ENCODE measurements around the gene USP13. TPM values are rescaled to one million over a fixed set of nuclear protein-coding genes. Genes with fewer than 3 reads are reported as not detected.

Gene USP13
- total and polyA plus RNA-seq, 2 donors (not counting 3 experiments of a cell fraction or from before 2014, with no cell fraction given): 5.8 to 24.0 TPM

DNA sequence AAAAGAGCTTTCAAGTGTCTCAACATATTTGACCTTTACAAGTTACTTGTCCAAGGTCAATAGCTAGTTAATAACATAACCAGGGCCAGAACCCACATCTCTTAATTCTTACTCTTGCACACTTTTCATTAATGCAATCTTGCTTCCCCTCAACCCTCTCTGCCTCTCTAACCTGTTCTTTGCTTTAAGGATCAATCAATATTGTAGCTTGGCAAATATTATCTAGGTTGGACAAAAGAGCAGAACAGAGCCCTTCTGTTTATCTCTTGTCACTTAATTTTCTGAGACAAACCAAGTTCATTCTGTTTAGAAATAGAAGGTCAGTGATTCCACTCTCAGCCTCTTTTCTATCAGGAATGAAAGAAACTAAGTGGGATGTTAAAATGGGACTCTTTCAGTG, 180.5 kb downstream of the USP13 start:
- Histone ChIP-seq H3K9ac (replicated peaks; ENCODE audit: extremely low read depth, insufficient read depth, low read length) (no peak overlapping the region), H3K4me2 (ENCODE audit: insufficient read depth, low read length) (no peak overlapping the region), H3K9me3 (replicated peaks; ENCODE audit: control insufficient read depth, insufficient read depth, low read length) (no peaks in the 10 kb centered on the region), H3K9me1 (replicated peaks; ENCODE audit: control insufficient read depth, extremely low read depth, insufficient read depth, low read length) (no peaks in the 10 kb centered on the region), H3K36me3 (ENCODE audit: control insufficient read depth in 2 of 2, extremely low read depth in 1 of 2, insufficient read depth in 2 of 2, low read length in 2 of 2) (no peaks in the 10 kb centered on the region), H3K27me3 (ENCODE audit: control insufficient read depth in 2 of 2, insufficient read depth in 2 of 2, low read length in 2 of 2) (peaks cover 0 to 4% of the 10 kb centered on the region in 2 experiments), H4K20me1 (replicated peaks; ENCODE audit: control insufficient read depth, extremely low read depth, insufficient read depth, low read length) (no peaks in the 10 kb centered on the region), H3K79me2 (ENCODE audit: control insufficient read depth, insufficient read depth, low read length) (no peaks in the 10 kb centered on the region), H3K27ac (ENCODE audit: insufficient read depth, low read depth, low read length) (no peak overlapping the region), H2AFZ (ENCODE audit: low read depth, low read length) (no peak overlapping the region), H3K4me3 (replicated peaks in 1 of 3; ENCODE audit: insufficient read depth in 1 of 3, low read depth in 1 of 3, low read length in 3 of 3) (no peak overlapping the region), H3K4me1 (ENCODE audit: control insufficient read depth, extremely low read depth, insufficient read depth, low read length) (no peaks in the 10 kb centered on the region)
- BruUV-seq (replicated peaks): no TSS peak
- DNase-seq (ENCODE audit: low read depth, low spot score) (no peak), FAIRE-seq (no peak)
- ChIA-PET POLR2A (interaction anchor here (0.6 kb wide), 1 partner anchor 911 kb away, joined by 3 read pairs; no protein-coding TSS in a partner anchor), CTCF (interaction anchor here (1.0 to 1.1 kb wide), 2 partner anchors 9 to 22 kb away, joined by 3 read pairs; no protein-coding TSS in a partner anchor)
- intact Hi-C loops (cut with micrococcal nuclease): no loop called here
- dilution Hi-C loops (cut with MboI; ENCODE audit: extremely low pct_ligation_motif_present, low sequenced_read_pairs): no loop called here
- TF ChIP-seq POLR2AphosphoS5 (IDR thresholded peaks at IDR 0.05; ENCODE audit: insufficient read depth, low read depth, low read length): no peak
- TF ChIP-seq JUN (IDR thresholded peaks at IDR 0.05; ENCODE audit: borderline replicate concordance, insufficient read depth, insufficient read length, low read depth): no peak
- no peak for TF ChIP-seq POLR2A (IDR thresholded peaks at IDR 0.05; ENCODE audit: low read depth, low read length)
- TF ChIP-seq EZH2 (IDR thresholded peaks at IDR 0.05; ENCODE audit: borderline replicate concordance, low read depth, low read length, severe bottlenecking): no peak
- no peak for TF ChIP-seq FOS (IDR thresholded peaks at IDR 0.05; ENCODE audit: borderline replicate concordance, insufficient read depth, low read length)
- TF ChIP-seq, protein P1, sequence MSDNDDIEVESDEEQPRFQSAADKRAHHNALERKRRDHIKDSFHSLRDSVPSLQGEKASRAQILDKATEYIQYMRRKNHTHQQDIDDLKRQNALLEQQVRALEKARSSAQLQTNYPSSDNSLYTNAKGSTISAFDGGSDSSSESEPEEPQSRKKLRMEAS (IDR thresholded peaks at IDR 0.05; ENCODE audit: insufficient read depth, insufficient read length): no peak
- TF ChIP-seq, protein P2, sequence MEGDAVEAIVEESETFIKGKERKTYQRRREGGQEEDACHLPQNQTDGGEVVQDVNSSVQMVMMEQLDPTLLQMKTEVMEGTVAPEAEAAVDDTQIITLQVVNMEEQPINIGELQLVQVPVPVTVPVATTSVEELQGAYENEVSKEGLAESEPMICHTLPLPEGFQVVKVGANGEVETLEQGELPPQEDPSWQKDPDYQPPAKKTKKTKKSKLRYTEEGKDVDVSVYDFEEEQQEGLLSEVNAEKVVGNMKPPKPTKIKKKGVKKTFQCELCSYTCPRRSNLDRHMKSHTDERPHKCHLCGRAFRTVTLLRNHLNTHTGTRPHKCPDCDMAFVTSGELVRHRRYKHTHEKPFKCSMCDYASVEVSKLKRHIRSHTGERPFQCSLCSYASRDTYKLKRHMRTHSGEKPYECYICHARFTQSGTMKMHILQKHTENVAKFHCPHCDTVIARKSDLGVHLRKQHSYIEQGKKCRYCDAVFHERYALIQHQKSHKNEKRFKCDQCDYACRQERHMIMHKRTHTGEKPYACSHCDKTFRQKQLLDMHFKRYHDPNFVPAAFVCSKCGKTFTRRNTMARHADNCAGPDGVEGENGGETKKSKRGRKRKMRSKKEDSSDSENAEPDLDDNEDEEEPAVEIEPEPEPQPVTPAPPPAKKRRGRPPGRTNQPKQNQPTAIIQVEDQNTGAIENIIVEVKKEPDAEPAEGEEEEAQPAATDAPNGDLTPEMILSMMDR (IDR thresholded peaks at IDR 0.05; ENCODE audit: extremely low read depth in 1 of 2, insufficient read depth in 1 of 2, low read depth in 1 of 2, low read length in 2 of 2): no peak
- TF ChIP-seq GATA2 (IDR thresholded peaks at IDR 0.05; ENCODE audit: insufficient read depth, insufficient read length, low read depth, low read length): no peak
- no peak for TF ChIP-seq MYC (IDR thresholded peaks at IDR 0.05; ENCODE audit: low read depth, low read length)

Measured in endothelial cell of umbilical vein (primary cell).